ACC112 (cell line): ENCODE results near the gene TVP23C.

Source experiments
- H2AFZ ChIP-seq: fragments of 200-600 bp; sonication (generic); one replicate; pipeline ENCODE4 v1.6.0; 2017; ENCODE audit warnings: antibody characterized with exemption, low read length; ENCODE audit not compliant: unreplicated experiment
- H3K27ac ChIP-seq: fragments of 200-600 bp; sonication (generic); 2 replicates; pipeline ENCODE4 v1.5.1; 2014; ENCODE audit warnings: low read depth, mild to moderate bottlenecking, antibody characterized with exemption, low read length, moderate library complexity
- H3K27me3 ChIP-seq: fragments of 200-600 bp; sonication (generic); 2 replicates; pipeline ENCODE4 v1.6.1; 2014; ENCODE audit warnings: mild to moderate bottlenecking, antibody characterized with exemption, low read length, moderate library complexity, mixed read lengths; ENCODE audit not compliant: insufficient read depth
- H3K36me3 ChIP-seq: fragments of 200-600 bp; sonication (generic); 2 replicates; pipeline ENCODE4 v1.6.1; 2016; ENCODE audit warnings: mild to moderate bottlenecking, antibody characterized with exemption, low read length, moderate library complexity, mixed read lengths; ENCODE audit not compliant: insufficient read depth
- H3K4me1 ChIP-seq: fragments of 200-600 bp; sonication (generic); one replicate; pipeline ENCODE4 v1.6.1; 2016; ENCODE audit warnings: low read length, mixed read lengths; ENCODE audit not compliant: insufficient read depth, unreplicated experiment, control insufficient read depth
- H3K4me3 ChIP-seq: fragments of 200-600 bp; sonication (generic); 2 replicates; pipeline ENCODE4 v1.5.1; 2014; ENCODE audit warnings: mild to moderate bottlenecking, low read depth, low read length
- H3K79me2 ChIP-seq: fragments of 200-600 bp; sonication (generic); one replicate; pipeline ENCODE4 v1.6.0; 2016; ENCODE audit warnings: low read length; ENCODE audit not compliant: control insufficient read depth, unreplicated experiment, insufficient read depth

TVP23C gene

GRCh38 chr17:15462976-15463772 lies 100.1 kb downstream of the TVP23C start:
- H3K27ac ChIP-seq, result no peak overlapping the region
- no peaks in the 10 kb centered on the region for H3K36me3 ChIP-seq
- peaks cover 7% of the 10 kb centered on the region for H3K4me1 ChIP-seq
- H3K4me3 ChIP-seq, result no peak overlapping the region
- H2AFZ ChIP-seq, result no peak overlapping the region
- no peaks in the 10 kb centered on the region for H3K27me3 ChIP-seq
- H3K79me2 ChIP-seq, result no peaks in the 10 kb centered on the region

DNA sequence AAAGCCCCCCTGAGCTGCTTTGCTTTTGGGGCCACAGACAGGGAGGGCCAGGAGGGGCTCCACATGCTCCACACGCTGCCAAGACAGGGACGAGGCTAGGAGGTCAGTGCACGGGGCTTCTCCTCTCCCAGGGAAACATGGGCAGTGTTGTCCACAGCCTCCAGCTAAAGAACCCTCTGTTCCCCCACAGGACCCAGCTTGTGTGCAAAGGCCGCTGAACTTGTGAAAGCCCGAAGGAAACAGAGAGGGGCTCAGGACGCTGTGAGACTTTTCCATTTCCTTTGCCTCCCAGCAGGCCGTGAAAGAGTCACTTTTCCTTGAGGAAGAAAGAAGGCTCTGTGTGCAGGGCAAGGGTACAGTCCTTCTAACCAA lies 105.6 kb downstream of the TVP23C start:
- H3K27ac ChIP-seq, result no peak overlapping the region
- no peaks in the 10 kb centered on the region for H3K36me3 ChIP-seq
- no peaks in the 10 kb centered on the region for H3K79me2 ChIP-seq
- H3K4me1 ChIP-seq, result peaks cover 14% of the 10 kb centered on the region
- no peak overlapping the region for H2AFZ ChIP-seq
- peak overlapping the region; percentile 54; the same call in 1 of the 2 replicates for H3K4me3 ChIP-seq
- no peaks in the 10 kb centered on the region for H3K27me3 ChIP-seq

- Histone ChIP-seq H3K79me2 (no peaks in the 10 kb centered on the region), H3K27me3 (no peaks in the 10 kb centered on the region), H3K4me3 (peak overlapping the region; percentile 54), H3K36me3 (no peaks in the 10 kb centered on the region), H3K4me1 (peaks cover 14% of the 10 kb centered on the region), H3K27ac (no peak overlapping the region), H2AFZ (peak overlapping the region; percentile 42)
Measured at GRCh38 chr17:15456972-15457722, 106.1 kb downstream of the TVP23C start.

- no peak overlapping the region for H3K27ac ChIP-seq
- no peak overlapping the region for H2AFZ ChIP-seq
- no peaks in the 10 kb centered on the region for H3K36me3 ChIP-seq
- no peaks in the 10 kb centered on the region for H3K27me3 ChIP-seq
- H3K4me3 ChIP-seq, result peak overlapping the region; percentile 54; the same call in 1 of the 2 replicates
- H3K79me2 ChIP-seq, result no peaks in the 10 kb centered on the region
- peaks cover 14% of the 10 kb centered on the region for H3K4me1 ChIP-seq
Measured at GRCh38 chr17:15456496-15456895, 106.8 kb downstream of the TVP23C start.

GRCh38 chr17:15454346-15454745 lies 108.9 kb downstream of the TVP23C start:
- no peak overlapping the region for H3K27ac ChIP-seq
- no peaks in the 10 kb centered on the region for H3K27me3 ChIP-seq
- no peaks in the 10 kb centered on the region for H3K79me2 ChIP-seq
- H3K36me3 ChIP-seq, result 0 out of 2 replicates have a peak, but pooled peaks cover 5% of the 10 kb centered on the region
- H3K4me1 ChIP-seq, result peaks cover 14% of the 10 kb centered on the region
- no peak overlapping the region for H3K4me3 ChIP-seq
- no peak overlapping the region for H2AFZ ChIP-seq

- 0 out of 2 replicates have a peak, but pooled peaks cover 5% of the 10 kb centered on the region for H3K36me3 ChIP-seq
- no peaks in the 10 kb centered on the region for H3K27me3 ChIP-seq
Measured at GRCh38 chr17:15453782-15454181, 109.5 kb downstream of the TVP23C start.

DNA sequence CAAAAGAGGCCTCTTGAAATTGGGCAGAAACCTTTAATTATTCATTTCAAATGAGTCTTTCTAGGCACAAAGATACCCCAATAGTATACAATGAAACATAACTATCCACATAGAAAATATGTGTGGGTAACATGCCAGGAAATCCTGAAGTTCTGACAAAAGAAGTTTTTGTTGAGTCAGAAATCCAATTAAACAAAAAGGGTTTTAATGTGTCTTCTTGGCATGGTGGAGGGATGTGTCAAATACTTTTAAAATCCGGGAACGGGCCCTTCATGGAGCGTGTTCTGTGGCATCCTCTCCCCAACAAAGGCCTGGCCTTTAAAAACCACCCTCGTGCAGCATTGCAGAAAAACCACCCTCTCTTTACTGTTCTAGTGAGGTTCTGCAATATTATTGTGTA lies 110.0 kb downstream of the TVP23C start:
- H2AFZ ChIP-seq, result no peak overlapping the region
- H3K27ac ChIP-seq, result no peak overlapping the region
- H3K4me3 ChIP-seq, result no peak overlapping the region
- H3K27me3 ChIP-seq, result no peaks in the 10 kb centered on the region
- peaks cover 14% of the 10 kb centered on the region for H3K4me1 ChIP-seq
- H3K36me3 ChIP-seq, result 0 out of 2 replicates have a peak, but pooled peaks cover 5% of the 10 kb centered on the region
- no peaks in the 10 kb centered on the region for H3K79me2 ChIP-seq

More at GRCh38 chr17:15453782-15454181, 109.5 kb downstream of the TVP23C start:
- no peaks in the 10 kb centered on the region for H3K79me2 ChIP-seq
- no peak overlapping the region for H2AFZ ChIP-seq
- H3K4me3 ChIP-seq, result no peak overlapping the region
- no peak overlapping the region for H3K27ac ChIP-seq
- peaks cover 14% of the 10 kb centered on the region for H3K4me1 ChIP-seq

DNA sequence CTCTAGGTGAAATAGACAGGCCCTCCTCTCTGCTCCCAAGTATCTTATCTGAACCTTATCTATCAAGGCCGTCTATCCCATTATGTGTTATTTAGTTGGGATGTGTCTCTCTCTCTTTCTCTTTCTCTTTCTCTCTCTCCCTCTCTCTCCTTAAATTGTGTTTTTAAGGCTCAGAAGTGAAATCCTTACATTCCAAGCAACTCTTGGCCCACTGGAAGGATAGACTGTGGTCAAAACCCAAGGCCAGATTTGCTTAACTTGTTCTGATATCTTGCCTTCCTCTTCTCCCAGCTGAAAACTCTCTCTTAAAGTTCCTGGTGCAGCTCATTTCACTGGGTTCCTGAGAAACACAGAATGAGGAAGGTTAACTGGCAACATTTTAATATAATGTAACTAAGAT lies 110.5 kb downstream of the TVP23C start:
- Histone ChIP-seq H3K79me2 (no peaks in the 10 kb centered on the region), H3K4me1 (peaks cover 12% of the 10 kb centered on the region), H3K4me3 (no peak overlapping the region), H3K27ac (no peak overlapping the region), H3K27me3 (no peaks in the 10 kb centered on the region), H2AFZ (no peak overlapping the region), H3K36me3 (0 out of 2 replicates have a peak, but pooled peaks cover 5% of the 10 kb centered on the region)
